ENCODE results near the gene PLCD3. TPM values are rescaled to one million over a fixed set of nuclear protein-coding genes. Genes with fewer than 3 reads are reported as not detected.

The PLCD3 gene
- polyA plus RNA-seq, 6 donors from 2014 or later: not detected

DNA sequence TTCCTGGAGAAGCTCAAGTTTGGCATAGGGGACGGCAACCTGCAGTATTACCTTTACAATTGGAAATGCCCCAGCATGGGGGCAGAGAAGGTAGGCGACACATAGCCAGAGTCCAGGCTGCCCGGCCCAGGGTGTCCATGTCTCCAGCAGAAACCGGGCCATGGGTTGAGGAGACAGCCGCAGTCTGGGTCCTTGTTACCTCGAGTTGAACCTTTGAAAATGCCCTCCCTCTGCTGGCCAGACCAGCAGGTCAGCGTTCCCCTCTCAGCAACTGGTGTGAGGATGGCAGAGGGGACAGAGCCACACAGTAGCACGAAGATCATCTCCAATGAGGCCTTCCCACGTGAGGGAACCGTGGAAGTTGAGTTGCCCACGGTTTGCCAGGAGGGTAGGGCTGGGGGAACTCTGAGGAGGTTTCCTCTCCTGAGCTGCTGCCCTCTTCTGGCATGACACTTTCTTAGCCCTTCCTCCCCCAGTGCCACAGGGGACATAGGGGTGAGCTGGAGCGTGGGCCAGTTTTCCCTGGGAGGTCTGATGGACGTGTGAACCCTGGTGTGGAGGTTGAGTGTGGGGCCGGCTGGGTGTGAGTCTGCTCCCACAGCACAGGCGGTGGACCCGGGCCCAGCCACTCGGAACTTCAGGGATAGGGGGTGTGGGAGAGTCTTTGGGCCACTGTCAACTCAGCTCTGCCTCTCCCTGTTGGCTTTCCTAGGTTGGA lies 27.2 kb downstream of the PLCD3 start:
- Mint-ChIP-seq H3K27me3 (no peaks in the 10 kb centered on the region), H3K4me3 (no peak overlapping the region), H3K27ac (no peak overlapping the region), H3K4me1 (peaks cover 2 to 4% (median 3%) of the 10 kb centered on the region in 3 donors), H3K9me3 (no peaks in the 10 kb centered on the region), H3K36me3 (peaks cover 9 to 22% of the 10 kb centered on the region in 2 donors)
- DNase-seq (no peak), ATAC-seq (ENCODE audit: low read depth in 2 of 2) (no peak)

- Mint-ChIP-seq H3K36me3 (peaks cover 9 to 22% of the 10 kb centered on the region in 2 donors), H3K4me3 (no peak overlapping the region), H3K27ac (no peak overlapping the region), H3K27me3 (no peaks in the 10 kb centered on the region), H3K4me1 (peaks cover 2 to 4% (median 3%) of the 10 kb centered on the region in 3 donors), H3K9me3 (no peaks in the 10 kb centered on the region)
- DNase-seq (no peak), ATAC-seq (ENCODE audit: low read depth in 2 of 2) (no peak)
These were observed 27.8 kb downstream of the PLCD3 start for GRCh38 chr17:45104497-45104896.

- H3K27ac Mint-ChIP-seq: no peak overlapping the region
These were observed 28.3 kb downstream of the PLCD3 start for GRCh38 chr17:45104029-45104428.

DNA sequence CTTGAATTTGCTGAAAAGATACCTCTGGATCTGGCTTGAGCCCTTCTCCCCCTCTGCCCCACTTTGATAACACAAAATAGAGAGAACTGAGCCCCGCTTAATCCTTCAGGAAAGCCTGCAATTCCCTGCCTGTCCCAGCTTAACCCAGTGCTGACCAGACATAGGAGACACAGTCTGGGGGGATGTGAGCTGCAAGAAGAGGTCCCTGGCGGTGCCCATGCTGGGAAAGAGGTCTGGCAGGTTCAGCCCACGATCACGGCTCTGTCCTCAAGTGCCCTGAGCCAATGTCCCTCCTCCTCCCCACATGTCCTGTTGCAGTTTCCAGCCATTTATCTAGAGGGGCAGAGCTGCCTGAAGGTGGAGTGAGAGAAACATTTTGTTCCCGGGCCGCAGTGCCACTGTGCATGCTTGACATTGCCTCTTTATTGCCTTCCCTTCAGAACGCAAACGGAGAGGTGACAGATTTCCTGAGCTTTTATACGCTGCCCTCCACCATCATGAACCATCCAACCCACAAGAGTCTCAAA lies 29.0 kb downstream of the PLCD3 start:
- Mint-ChIP-seq H3K9me3 (no peaks in the 10 kb centered on the region), H3K4me1 (peaks cover 0 to 7% (median under 1%) of the 10 kb centered on the region in 3 donors), H3K36me3 (peaks cover 14 to 23% of the 10 kb centered on the region in 2 donors), H3K27me3 (no peaks in the 10 kb centered on the region), H3K4me3 (no peak overlapping the region), H3K27ac (no peak overlapping the region)
- ATAC-seq (ENCODE audit: low read depth in 2 of 2) (no peak), DNase-seq (no peak)

More at GRCh38 chr17:45104029-45104428, 28.3 kb downstream of the PLCD3 start:
- no peak overlapping the region for H3K4me3 Mint-ChIP-seq
- no peaks in the 10 kb centered on the region for H3K9me3 Mint-ChIP-seq
- H3K36me3 Mint-ChIP-seq: peaks cover 9 to 22% of the 10 kb centered on the region in 2 donors
- no peaks in the 10 kb centered on the region for H3K27me3 Mint-ChIP-seq
- peaks cover 0 to 4% (median 3%) of the 10 kb centered on the region in 3 donors for H3K4me1 Mint-ChIP-seq
- ATAC-seq (ENCODE audit: low read depth in 2 of 2) (no peak), DNase-seq (no peak)

DNA sequence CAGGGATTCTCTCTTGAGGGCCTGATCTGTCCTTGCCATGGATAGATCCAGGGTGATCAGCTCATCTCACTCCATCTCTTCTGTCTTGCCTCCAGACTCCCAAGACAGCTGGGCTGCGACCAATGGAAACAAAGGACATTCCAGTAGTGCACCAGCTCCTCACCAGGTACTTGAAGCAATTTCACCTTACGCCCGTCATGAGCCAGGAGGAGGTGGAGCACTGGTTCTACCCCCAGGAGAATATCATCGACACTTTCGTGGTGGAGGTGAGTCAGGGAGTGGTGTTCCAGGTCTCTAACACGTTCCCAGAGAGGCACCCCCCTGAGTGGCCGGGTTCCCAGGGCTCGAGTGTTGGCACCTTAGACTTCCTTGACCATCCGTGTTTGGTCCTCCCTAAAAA lies 29.5 kb downstream of the PLCD3 start:
- no peaks in the 10 kb centered on the region for H3K27me3 Mint-ChIP-seq
- H3K9me3 Mint-ChIP-seq: no peaks in the 10 kb centered on the region
- H3K4me1 Mint-ChIP-seq: peaks cover 0 to 10% (median 0%) of the 10 kb centered on the region in 3 donors
- DNase-seq (no peak), ATAC-seq (ENCODE audit: low read depth in 2 of 2) (no peak)
- peak overlapping the region in 1 of 6 donors; percentile 73 for H3K27ac Mint-ChIP-seq
- no peak overlapping the region for H3K4me3 Mint-ChIP-seq
- peaks cover 14 to 27% of the 10 kb centered on the region in 2 donors for H3K36me3 Mint-ChIP-seq

DNA sequence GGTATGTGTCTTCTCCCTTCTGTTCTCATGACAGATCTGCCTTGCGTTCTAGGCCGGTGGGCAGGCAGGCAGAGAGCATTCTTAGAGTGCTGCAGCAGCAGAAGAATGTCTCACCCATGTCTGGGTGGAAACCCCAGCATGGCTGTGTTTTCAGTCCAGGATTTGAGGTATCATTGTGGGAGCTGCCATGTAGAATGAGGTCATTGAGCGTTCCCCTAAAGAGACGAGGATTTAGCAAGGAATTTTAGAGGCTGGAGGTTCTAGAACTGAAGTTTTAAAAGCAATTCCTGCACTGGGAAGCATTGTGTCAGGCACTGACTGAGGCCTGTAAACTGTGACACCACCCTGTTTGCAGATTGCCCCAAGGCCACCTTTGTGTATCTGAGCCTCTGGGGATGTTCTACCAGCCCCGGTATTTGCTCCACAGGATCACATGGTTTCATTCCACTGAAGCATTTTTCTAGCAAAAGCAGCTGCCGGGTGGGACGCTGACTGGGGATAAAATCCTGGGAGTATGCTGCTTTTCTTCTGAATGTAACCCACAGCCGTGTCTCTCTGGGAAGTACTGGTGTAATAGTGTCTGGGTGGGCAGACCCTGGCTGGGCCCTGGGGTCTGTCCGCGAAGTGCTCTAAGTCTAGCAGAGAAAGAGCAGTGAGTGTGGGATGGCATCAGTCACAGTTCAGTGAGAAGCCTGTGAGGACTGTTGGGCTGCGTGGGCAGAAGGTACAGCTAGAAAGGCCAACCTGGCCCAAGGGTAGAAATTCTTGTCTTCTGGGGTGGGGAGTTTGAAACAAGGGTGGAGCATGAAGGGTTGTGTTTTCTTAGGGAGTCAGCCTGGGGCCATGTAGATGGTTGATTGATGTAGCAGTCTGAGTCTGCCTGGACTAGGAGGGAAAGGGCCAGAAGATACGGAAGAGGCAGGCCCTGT lies 30.2 kb downstream of the PLCD3 start:
- no peaks in the 10 kb centered on the region for H3K9me3 Mint-ChIP-seq
- DNase-seq: no peak
- no peak overlapping the region for H3K4me3 Mint-ChIP-seq
- H3K27ac Mint-ChIP-seq: peak overlapping the region in 4 of 6 donors; percentile 40 to 73 (median 46)
- peaks cover 0 to 11% (median 0%) of the 10 kb centered on the region in 3 donors for H3K4me1 Mint-ChIP-seq
- H3K27me3 Mint-ChIP-seq: no peaks in the 10 kb centered on the region
- no peak for ATAC-seq (ENCODE audit: low read depth in 2 of 2)
- H3K36me3 Mint-ChIP-seq: peaks cover 14 to 31% of the 10 kb centered on the region in 2 donors

GRCh38 chr17:45101546-45101882 lies 30.8 kb downstream of the PLCD3 start:
- no peak for DNase-seq
- Mint-ChIP-seq H3K36me3 (peaks cover 14 to 34% of the 10 kb centered on the region in 2 donors), H3K27ac (peak overlapping the region in 1 of 6 donors; percentile 49), H3K4me3 (no peak overlapping the region), H3K4me1 (peaks cover 0 to 11% (median under 1%) of the 10 kb centered on the region in 3 donors), H3K27me3 (no peaks in the 10 kb centered on the region), H3K9me3 (no peaks in the 10 kb centered on the region)
- ATAC-seq (ENCODE audit: low read depth in 2 of 2): no peak

- Mint-ChIP-seq H3K4me1 (peaks cover 0 to 11% (median 5%) of the 10 kb centered on the region in 3 donors), H3K27me3 (no peaks in the 10 kb centered on the region), H3K27ac (peak overlapping the region in 3 of 6 donors; percentile 47 to 49 (median 47)), H3K4me3 (no peak overlapping the region), H3K9me3 (no peaks in the 10 kb centered on the region), H3K36me3 (peaks cover 19 to 42% of the 10 kb centered on the region in 2 donors)
- peak; percentile 61 for DNase-seq
- peak; percentile 91 to 96 for ATAC-seq (ENCODE audit: low read depth in 2 of 2)
These were observed 33.3 kb downstream of the PLCD3 start for GRCh38 chr17:45098869-45099616.

DNA sequence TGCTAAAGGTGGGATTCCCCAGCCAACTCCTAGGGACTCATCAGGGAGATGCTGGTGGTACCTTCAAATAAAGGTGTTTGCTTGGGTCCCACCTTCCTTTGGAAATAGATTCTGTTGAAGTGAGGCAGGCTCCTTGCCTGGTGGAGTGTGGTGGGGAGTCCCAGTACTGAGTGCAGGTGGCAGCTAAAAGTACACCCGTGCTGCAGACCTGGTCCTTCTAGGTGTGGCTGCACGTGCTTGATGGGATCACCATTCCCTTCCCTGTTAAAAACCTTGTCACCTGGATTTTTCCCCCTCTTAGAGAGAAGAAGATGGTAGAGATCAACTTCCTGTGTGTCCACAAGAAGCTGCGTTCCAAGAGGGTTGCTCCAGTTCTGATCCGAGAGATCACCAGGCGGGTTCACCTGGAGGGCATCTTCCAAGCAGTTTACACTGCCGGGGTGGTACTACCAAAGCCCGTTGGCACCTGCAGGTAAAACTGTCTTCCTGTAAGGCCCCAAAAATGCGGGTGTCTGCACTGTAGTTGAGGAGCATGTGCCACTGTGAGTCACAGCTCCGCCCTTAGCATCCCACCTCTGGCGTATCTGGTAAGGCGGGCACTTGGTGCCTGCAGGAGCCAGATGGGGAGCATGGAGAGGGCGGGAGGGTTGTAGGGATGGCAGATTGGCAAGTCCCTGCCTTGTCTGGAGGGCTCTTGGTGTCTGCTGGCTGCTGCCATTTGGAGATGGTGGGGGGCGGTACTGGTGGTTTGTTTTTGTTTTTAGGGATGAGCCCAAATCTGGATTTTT lies 34.0 kb downstream of the PLCD3 start:
- peaks cover 0 to 11% (median 5%) of the 10 kb centered on the region in 3 donors for H3K4me1 Mint-ChIP-seq
- ATAC-seq (ENCODE audit: low read depth in 2 of 2): no peak
- DNase-seq: no peak
- H3K27me3 Mint-ChIP-seq: no peaks in the 10 kb centered on the region
- peaks cover 19 to 37% of the 10 kb centered on the region in 2 donors for H3K36me3 Mint-ChIP-seq
- H3K27ac Mint-ChIP-seq: peak overlapping the region in 2 of 6 donors; percentile 70 to 71
- H3K4me3 Mint-ChIP-seq: no peak overlapping the region
- no peaks in the 10 kb centered on the region for H3K9me3 Mint-ChIP-seq

- no peaks in the 10 kb centered on the region for H3K27me3 Mint-ChIP-seq
- peaks cover 21 to 28% of the 10 kb centered on the region in 2 donors for H3K36me3 Mint-ChIP-seq
- H3K4me1 Mint-ChIP-seq: peaks cover 0 to 11% (median 5%) of the 10 kb centered on the region in 3 donors
- no peaks in the 10 kb centered on the region for H3K9me3 Mint-ChIP-seq
- no peak for DNase-seq
- peak overlapping the region in 1 of 6 donors; percentile 47 for H3K27ac Mint-ChIP-seq
- ATAC-seq (ENCODE audit: low read depth in 2 of 2): no peak
- no peak overlapping the region for H3K4me3 Mint-ChIP-seq
These were observed 35.4 kb downstream of the PLCD3 start for GRCh38 chr17:45096926-45097325.

- DNase-seq: no peak
- peaks cover 21 to 30% of the 10 kb centered on the region in 2 donors for H3K36me3 Mint-ChIP-seq
These were observed 36.2 kb downstream of the PLCD3 start for GRCh38 chr17:45096141-45096540.

DNA sequence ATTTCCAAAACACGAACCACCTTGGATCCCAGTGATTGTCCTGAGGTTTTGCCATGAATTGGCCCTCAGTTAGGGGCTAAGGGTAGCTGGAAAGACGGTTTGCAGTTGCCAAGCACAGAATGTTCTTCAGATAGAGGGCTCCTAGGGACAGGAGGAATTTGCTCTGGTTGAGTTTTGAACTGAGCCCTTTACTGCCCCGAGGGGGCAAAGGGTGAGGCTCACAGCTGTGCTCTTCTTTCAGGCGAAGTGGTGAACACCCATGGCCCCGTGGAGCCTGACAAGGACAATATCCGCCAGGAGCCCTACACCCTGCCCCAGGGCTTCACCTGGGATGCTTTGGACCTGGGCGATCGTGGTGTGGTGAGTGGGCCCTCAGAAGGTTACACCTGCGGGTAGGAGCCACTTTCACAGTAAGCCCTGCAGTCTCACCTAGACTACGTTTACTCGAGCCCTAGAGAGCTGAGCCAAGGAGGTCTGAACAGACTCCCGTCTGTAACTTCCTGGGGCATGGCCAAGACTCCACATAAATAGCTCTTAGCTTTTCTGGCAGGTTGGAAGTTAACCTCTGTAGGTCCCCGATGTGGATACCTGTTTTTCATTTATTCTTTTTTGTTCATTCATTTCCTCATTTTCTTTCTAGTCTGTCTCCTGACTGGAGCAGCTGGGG lies 38.7 kb downstream of the PLCD3 start:
- Mint-ChIP-seq H3K9me3 (no peaks in the 10 kb centered on the region), H3K27ac (peak overlapping the region in 1 of 6 donors; percentile 65), H3K27me3 (no peaks in the 10 kb centered on the region), H3K4me1 (peaks cover 0 to 8% (median 4%) of the 10 kb centered on the region in 3 donors), H3K4me3 (no peak overlapping the region), H3K36me3 (peaks cover 21 to 38% of the 10 kb centered on the region in 2 donors)
- no peak for ATAC-seq (ENCODE audit: low read depth in 2 of 2)
- no peak for DNase-seq

More at GRCh38 chr17:45096141-45096540, 36.2 kb downstream of the PLCD3 start:
- no peaks in the 10 kb centered on the region for H3K27me3 Mint-ChIP-seq
- no peak for ATAC-seq (ENCODE audit: low read depth in 2 of 2)
- no peaks in the 10 kb centered on the region for H3K9me3 Mint-ChIP-seq
- H3K4me3 Mint-ChIP-seq: no peak overlapping the region
- H3K27ac Mint-ChIP-seq: peak overlapping the region in 3 of 6 donors; percentile 24 to 93 (median 56)
- H3K4me1 Mint-ChIP-seq: peaks cover 0 to 11% (median 6%) of the 10 kb centered on the region in 3 donors
